GM21367 (cell line): Measurements from ENCODE around the gene MVB12A.
A peak's percentile ranks its signal among the peaks of the same experiment; 100 is the strongest.

ENCODE experiments used
- ATAC-seq: cut with Tn5 transposase; IDR thresholded peaks from one replicate; pipeline ENCODE4 v1.9.1; 2021; ENCODE audit not compliant: unreplicated experiment

Gene MVB12A

DNA sequence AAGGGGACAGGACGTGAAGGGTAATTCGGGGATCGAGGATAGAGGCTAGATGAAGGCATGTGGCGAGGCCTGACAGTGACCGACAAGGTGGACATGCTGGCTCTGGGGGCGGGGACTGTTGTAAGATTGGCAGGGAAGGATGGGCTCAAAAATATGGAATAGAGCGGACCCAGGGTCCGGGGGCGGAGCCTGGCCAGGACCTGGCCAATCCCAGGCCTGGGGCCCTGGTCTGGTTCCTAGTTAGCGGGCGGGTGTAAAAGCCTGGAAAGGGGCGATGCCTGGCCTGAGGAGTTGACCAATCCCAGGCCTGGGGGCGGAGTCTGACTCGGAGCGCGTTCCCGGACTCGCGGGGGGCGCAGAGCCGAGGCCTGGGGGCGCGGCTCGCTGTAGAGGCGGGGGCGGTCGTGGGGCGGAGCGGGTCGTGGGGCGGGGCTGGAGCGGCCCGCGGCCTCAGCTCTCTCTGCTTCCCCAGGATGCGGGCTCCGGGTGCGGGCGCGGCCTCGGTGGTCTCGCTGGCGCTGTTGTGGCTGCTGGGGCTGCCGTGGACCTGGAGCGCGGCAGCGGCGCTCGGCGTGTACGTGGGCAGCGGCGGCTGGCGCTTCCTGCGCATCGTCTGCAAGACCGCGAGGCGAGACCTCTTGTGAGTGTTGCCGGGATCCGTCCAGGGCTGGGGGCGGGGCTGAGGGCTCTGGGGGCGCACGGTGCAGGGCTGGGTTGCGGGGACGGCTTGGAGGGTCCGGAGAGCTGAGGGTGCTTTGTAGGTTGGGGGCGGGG is 50.4 kb downstream of the MVB12A start, which contains the start of gene SLC27A1:
SLC27A1 (plus strand) TSS at position 457 of the 774 bp plus-strand sequence; CDS start at position 474, 17 bp downstream.
- ATAC-seq, result peak; percentile 80

GRCh38 chr19:17471410-17472125 is 51.7 kb downstream of the MVB12A start:
- ATAC-seq, result no peak

- no peak for ATAC-seq
Measured at GRCh38 chr19:17473041-17473440, 53.2 kb downstream of the MVB12A start.
